AG09309 (cell line): ENCODE data around the gene PPP4R1.

Experiments used
- DNase-seq: peaks from one replicate; pipeline ENCODE4 v3.0.0-alpha.2; 2010; ENCODE audit warnings: low read depth
- H3K4me3 ChIP-seq: 2 replicates; pipeline ENCODE4 v1.5.1; 2011; ENCODE audit warnings: mild to moderate bottlenecking, low read depth, low read length, moderate library complexity; ENCODE audit not compliant: control insufficient read depth
- TF ChIP-seq, protein P1 (sequence below): IDR thresholded peaks from 2 replicates; pipeline ENCODE4 v1.5.1; 2011; ENCODE audit warnings: mild to moderate bottlenecking, low read depth, low read length, inconsistent platforms; ENCODE audit not compliant: insufficient read depth, control insufficient read depth; ENCODE audit errors: missing control alignments

PPP4R1 gene

GRCh38 chr18:9513971-9514512, 100.3 kb downstream of the PPP4R1 start:
- DNase-seq: no peak
- no peak overlapping the region for H3K4me3 ChIP-seq
- TF ChIP-seq, protein P1, sequence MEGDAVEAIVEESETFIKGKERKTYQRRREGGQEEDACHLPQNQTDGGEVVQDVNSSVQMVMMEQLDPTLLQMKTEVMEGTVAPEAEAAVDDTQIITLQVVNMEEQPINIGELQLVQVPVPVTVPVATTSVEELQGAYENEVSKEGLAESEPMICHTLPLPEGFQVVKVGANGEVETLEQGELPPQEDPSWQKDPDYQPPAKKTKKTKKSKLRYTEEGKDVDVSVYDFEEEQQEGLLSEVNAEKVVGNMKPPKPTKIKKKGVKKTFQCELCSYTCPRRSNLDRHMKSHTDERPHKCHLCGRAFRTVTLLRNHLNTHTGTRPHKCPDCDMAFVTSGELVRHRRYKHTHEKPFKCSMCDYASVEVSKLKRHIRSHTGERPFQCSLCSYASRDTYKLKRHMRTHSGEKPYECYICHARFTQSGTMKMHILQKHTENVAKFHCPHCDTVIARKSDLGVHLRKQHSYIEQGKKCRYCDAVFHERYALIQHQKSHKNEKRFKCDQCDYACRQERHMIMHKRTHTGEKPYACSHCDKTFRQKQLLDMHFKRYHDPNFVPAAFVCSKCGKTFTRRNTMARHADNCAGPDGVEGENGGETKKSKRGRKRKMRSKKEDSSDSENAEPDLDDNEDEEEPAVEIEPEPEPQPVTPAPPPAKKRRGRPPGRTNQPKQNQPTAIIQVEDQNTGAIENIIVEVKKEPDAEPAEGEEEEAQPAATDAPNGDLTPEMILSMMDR: no peak

DNA sequence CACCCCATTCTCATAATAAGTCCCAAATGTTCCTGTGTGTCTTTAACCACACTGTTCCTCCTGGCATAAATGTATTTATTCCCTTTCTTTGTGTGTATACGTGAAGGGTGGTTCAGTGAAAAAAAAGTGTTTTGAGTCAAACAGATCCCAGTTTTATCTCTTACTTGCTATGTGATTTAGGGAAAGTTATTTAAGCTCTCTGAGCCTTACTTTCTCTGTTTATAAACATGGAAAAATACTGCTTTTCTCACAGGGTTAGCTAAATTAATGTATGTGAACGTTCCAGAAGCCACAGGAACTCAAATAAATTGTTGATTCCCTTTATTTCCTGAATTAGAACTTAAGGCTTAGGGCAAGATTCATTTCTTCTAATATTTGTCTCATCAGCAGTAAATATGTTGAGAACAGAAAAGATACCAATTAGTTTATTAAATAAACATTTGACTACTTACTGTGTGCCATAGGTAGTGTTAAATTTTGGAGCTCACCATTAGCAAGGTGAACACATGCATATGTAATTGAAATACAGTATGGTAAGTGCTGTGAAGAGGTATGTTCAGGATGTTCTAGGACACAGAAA, 105.8 kb downstream of the PPP4R1 start:
- TF ChIP-seq, protein P1: no peak
- no peak for DNase-seq
- H3K4me3 ChIP-seq: no peak overlapping the region

GRCh38 chr18:9507565-9508088, 106.7 kb downstream of the PPP4R1 start:
- TF ChIP-seq, protein P1: no peak
- no peak overlapping the region for H3K4me3 ChIP-seq
- no peak for DNase-seq

DNA sequence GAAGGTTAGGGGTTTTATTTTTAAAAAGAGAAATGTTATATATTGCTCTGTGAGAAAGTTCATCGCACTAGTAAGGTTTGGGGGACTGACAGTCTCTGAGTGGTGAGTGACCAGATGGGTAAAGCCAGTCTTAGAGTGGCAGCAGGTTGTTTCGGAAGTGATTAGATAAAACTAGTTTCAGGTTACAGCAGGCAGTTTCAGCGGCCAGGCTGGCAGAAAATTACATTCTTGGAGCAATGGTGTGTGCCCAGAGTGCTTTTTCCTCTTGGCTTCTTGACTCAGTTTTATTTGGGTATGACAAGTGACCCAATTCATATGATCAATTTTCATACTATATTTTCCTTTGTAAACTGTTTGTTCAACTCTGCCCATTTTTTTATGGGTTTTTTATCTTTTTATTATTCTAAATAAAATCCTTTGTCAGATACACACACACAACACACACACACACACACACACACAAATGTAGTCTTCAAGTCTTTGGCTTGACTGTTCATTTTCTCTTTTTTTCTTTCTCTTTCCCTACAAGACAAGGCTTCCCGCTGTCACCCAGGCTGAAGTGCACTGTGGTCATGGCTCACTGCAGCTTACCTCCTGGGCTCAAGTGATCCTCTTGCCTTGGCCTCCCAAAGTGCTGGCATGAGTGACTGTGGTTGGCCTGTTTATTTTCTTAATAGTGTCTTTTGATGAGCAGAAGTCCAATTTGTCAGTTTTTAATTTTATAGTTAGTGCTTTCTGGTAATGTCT, 108.1 kb downstream of the PPP4R1 start:
- H3K4me3 ChIP-seq: no peak overlapping the region
- DNase-seq: no peak
- TF ChIP-seq, protein P1: no peak
